Stimulated activated CD8-positive, alpha-beta memory T cell treated with anti-CD3 and anti-CD28 coated beads, Interleukin-12 subunit alpha, Interleukin-12 subunit beta, amount 100 ng/mL, for 24 hours (primary cell): ENCODE measurements around the gene IGFALS.

Experiments
- DNase-seq: peaks from one replicate; pipeline ENCODE4 v3.0.0-alpha.2; 2020; ENCODE audit errors: extremely low read depth

The IGFALS gene

GRCh38 chr16:1790261-1790610, 3.3 kb downstream of the IGFALS start:
- DNase-seq: no peak

GRCh38 chr16:1789643-1790045, 3.9 kb downstream of the IGFALS start:
- DNase-seq: no peak

DNA sequence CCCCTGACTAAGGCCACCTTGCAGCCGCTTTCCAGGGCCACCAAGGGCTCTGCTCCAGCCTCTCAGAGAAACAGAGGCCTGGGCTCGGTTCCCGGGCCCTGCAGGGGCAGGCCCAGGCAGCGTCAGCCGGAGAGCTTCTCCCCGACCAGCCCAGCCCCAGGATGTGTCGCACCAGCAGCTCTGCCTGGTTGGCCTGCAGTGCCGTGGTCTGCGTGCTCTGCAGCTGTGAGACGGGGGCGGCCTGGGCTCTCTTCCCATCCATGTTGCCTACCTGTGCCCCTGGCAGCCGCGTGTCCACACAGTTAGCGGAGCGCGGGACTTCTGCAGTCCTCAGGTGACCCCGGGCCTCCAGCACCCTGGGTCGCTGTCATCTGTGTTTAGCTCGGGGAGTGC, 4.8 kb downstream of the IGFALS start:
- DNase-seq: no peak

GRCh38 chr16:1788095-1788707, 5.3 kb downstream of the IGFALS start:
- DNase-seq: no peak

DNA sequence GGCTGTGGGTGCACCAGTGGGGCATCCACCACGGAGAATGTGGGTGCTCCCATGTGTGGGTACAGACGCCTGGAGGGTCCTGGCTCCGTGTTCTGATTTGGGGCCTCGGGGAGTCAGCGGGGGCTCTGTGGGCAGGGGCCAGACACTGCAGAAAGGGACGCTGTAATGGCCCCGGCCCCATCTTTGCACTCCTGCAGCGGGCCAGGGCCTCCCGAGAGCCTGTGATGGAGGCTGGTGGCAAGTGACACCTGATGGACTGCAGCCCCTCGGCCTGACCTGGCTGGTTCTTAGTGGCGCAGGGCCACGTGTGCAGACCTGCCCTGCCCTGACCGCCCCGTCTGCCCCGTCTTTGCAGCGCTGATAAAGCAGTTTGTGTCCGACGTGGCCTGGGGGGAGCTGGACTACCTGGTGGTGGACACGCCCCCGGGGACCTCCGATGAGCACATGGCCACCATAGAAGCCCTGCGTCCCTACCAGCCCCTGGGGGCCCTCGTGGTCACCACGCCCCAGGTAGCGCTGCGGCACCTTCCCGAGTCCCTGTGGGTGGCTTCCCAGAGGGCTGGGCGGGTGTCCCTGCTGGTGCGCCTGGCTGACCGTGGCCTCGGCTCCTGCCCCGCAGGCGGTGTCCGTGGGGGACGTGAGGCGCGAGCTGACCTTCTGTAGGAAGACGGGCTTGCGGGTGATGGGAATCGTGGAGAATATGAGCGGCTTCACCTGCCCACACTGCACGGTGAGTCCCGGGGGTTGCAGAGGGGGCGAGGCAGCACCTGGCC, 6.0 kb downstream of the IGFALS start:
- DNase-seq: no peak

GRCh38 chr16:1787056-1787321, 6.5 kb downstream of the IGFALS start:
- DNase-seq: no peak

DNA sequence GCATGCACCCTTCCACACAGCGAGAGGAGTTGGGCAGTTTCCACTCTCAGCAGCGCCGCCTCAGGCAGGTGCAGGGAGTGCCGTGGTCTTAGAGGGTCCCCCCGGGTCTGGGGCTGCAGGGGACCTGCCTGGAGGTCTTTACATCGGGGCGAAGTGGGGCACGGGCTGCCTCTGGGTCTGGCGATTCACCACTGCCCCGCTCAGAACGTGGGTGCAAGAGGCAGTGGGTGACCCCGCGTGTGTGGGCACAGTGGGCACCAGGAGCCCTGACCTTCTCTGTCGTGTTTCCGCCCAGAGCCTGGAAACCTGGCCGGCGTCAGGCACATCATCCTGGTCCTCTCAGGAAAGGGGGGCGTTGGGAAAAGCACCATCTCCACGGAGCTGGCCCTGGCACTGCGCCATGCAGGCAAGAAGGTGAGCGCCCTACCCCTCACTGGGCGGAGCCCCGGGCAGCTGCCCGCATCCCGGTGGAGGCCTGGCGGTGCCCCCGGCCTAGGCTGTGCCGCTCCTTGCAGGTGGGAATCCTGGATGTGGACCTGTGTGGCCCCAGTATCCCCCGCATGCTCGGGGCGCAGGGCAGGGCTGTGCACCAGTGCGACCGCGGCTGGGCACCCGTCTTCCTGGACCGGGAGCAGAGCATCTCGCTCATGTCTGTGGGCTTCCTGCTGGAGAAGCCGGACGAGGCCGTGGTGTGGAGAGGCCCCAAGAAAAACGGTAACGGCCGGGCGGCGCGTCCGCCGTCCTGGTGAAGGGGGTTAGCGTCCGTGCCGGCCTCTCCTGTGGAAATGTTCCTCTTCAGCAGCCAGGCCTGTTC, 7.1 kb downstream of the IGFALS start:
- no peak for DNase-seq

- DNase-seq: no peak
Observed at GRCh38 chr16:1785846-1786170, 7.7 kb downstream of the IGFALS start.

DNA sequence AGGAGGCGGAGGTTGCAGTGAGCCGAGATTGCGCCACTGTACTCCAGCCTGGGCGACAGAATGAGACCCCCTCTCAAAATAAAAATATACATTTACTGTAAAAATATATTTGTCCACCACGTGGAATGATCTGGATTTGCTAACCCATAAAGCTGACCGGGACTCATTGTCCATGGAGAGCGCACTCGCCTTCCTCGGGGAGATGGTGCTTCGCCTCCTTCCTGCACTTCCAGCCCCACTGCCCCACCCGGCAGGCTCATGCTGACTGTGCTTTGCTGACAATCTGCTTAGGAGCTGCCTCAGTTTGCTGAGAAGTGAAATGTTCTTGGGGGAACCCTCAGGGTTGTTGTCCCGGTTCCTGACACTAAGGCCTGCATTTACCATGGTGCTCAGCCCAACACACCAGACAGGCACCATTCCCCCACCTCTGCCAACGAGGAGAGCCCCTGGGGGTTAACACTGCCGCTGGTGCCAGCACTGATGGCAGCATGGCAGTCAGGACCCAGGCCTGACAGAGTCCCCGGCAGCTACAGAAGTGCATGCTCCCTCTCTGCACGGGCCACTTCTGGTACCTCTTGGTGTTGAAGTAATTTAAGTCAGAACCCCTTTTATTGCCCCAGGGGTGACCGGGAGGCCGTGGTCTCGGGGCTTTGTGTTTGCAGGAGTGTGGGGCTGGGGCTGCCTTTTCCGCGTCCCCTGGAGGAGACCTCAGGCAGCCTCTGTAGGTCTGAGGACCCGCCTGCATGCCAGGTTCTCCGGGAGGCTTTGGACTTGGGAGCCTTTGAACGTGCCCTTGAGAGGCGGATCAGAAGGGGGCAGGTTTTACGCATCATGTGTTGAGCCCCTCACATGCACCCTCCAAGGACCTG, 8.3 kb downstream of the IGFALS start:
- no peak for DNase-seq

DNA sequence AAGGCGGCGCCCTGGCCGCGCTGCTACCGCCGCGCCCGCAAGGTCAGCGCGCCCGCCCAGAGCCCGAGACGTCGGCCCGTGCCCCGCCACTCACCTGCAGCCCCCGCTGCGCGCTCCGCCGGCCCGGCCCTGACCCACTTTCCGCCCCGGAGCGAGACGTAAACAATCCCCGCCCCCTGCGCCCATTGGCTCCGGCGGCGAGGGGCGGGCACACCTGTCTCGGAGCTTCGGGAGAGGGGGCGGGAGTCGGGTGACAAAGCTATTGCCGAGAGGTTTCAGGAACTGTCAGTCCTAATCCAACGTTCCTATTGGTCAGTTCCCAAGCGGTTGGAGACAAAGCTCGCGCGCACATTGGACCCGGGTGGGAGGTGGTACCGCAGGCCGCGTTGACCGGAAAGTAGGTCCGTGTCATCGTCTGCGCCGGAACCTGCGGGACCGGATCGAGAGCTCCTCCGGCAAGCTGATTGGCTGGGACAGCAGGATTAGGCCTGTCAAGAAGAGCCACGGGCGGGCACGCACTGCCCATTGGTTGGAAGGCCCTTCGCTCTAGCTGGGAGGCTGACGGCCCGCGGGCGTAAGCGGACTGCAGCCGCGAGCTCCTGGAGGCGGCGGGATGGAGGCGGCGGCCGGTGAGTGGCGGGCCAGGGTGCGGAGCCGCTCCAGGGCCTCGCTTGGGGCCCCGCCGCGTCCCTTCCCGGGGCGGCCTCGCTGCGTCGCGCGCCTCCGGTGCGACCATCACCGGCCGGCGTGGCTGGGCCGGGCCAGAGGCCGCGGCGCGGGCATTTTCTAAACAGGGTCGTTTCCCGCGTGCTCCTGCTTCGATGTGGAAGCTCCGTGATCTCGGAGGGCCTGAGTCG, 10.9 kb downstream of the IGFALS start, which contains the start of the genes NUBP2 and SPSB3:
TSS of gene NUBP2 (plus strand) at position 553 of the 857 bp plus-strand sequence. CDS start at position 614, 61 bp downstream.
TSS of gene SPSB3 (minus strand) at position 164 of the 857 bp plus-strand sequence. CDS start 1,088 bp downstream, outside the sequence.
- DNase-seq: peak; percentile 97

DNA sequence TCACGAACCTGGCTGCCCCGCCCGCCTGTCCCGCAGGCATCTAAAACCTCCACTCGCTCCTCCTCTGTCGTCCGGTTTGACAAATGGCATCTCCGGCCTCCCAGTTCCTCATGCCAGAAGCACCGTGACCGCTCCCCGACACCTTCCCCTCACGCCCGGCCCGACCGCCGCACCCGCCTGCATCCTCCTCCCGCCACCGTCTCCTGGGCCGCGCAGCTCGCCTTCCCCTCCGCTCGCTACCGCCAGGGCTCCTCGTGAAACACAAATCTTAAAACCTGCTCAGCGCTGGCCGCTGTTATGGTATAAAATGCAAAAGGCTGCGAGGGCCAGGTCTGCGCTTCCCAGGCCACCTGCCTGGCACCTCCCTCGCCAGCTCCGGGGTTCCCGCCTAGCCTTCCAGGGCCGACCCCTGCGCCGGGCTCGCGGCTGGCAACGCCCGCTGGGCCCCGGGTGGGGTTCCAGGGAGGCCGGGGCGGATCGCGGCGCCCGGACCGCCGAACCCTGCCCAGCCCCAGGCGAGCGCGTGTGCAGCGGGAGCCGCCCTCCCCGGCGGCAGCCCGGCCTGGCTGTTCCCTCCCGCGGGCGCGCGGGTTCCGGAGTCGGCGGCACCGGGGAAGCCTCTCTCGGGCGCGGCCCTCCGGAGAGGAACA, 11.6 kb downstream of the IGFALS start:
- DNase-seq: no peak

DNA sequence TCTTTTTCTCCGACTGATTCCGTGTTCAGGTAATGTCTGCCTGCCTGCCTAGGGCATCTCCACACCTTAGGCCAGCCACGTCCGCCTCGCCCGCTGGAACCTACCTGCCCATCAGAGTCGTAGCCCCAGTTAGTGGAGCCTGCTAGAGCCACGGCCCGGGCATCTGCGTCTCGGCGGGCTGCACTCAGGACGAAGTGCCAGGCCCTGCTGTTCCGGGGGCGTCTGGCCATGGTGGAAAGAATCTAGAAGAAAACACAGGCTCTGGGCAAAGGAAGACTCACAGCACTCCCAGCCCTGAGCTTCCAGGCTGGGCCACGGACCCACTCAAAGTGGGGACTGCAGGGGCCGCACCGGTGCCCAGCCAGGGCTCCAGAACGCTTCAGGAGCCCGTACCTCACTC, 12.3 kb downstream of the IGFALS start:
- no peak for DNase-seq

- DNase-seq: no peak
Observed at GRCh38 chr16:1780677-1781072, 12.8 kb downstream of the IGFALS start.

DNA sequence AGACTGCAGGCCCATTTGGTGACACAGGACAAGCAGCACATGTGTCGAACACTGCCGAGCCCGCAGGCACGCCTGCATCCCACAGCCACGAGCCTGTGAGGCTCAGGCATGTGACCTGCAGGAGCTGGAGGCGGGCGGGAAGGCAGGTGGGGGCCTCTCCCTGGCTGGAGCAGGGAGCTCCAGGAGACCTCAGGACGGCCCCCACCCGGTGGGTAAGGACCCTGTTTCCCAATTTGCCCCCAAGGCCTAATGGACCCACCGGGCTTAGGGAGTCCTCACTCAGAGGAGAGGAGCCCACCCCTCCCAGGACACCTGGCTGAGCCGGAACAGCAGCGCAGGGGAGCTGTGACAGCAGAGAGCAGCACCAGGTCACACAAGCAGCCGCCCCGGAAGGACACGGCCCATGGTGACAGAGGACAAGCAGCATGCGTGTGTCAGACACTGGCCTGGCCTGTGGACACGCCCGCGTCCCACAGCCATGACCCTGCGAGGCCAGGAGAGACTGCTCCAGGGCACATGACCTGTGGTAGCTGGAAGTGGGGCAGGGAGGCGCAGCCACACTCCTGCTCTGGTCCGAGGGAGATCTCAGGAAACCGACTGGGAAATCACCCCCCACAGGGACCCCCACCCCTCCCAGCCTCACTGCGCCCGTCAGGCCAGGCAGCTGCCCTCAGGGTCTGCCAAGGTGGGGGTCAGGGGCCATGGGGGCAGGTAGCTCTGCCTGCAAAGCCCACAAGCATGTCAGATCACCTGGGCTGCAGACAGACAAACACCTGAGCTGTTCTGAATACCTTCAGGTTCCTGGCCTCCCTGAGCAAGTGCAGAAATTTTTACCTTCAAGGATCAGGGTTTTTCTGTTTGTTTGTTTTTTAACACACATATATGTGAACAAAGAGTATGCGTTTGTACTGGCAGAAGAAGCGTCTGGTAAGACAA, 13.5 kb downstream of the IGFALS start:
- no peak for DNase-seq

- no peak for DNase-seq
Observed at GRCh38 chr16:1779234-1779701, 14.2 kb downstream of the IGFALS start.

DNA sequence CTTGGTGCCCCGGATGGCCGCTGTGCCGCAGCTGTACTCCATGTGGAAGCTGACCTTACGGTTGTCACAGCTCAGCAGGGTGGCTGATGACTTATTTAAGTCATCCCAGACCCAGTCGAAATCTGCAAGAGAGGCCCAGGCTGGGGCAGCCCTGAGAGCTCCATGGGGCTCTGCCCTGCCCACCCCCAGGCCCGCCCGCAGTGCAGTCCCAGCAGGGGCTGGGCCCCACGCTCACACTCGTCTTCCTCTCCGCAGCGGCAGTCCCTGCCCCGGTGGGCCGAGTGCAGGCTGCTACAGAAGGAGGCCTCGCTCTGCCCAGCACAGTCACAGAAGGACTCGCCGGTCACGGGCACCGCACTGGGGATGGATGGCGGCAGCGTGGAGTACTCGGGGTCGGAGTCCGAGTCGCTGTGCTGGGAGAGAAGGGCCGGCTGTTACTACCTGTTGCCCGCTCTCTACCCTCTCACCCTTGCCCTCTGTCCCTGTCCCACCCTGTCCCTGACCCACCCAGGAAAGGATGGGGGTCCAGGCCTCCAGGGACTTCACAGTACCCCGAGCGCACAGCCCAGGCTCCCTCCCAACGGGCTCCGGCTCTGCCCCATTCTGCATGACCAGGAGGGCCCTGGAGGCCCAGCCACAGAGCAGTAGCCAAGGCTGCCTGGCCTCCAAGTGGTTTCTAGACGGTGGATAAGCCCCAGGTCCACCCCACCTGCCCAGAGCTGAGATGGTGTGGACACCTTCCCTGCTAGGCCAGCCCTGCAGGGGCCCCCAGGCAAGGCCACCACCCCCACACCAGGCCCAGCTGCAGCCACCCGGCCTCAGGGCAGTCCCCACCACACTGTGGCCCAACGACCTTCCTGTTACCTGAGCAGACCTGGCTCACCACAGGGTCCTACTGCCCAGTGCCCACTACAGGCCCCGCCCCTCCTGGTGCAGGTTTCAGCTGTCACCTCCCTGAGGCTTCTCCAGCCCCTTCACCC, 15.0 kb downstream of the IGFALS start:
- DNase-seq: no peak

- DNase-seq: no peak
Observed at GRCh38 chr16:1777375-1778199, 15.9 kb downstream of the IGFALS start.
